SHP77 treated with DMSO at 0.1 percent for 48 hours (cell line): ENCODE results near the gene DDN.

ENCODE experiments used
- DNase-seq: peaks from one replicate; lab custom pipeline; 2025; lab: John Stamatoyannopoulos, UW

Gene DDN

GRCh38 chr12:48966177-48966895, 32.8 kb downstream of the DDN start:
- DNase-seq, result no peak

GRCh38 chr12:48965298-48965838, 33.8 kb downstream of the DDN start:
- DNase-seq, result no peak

DNA sequence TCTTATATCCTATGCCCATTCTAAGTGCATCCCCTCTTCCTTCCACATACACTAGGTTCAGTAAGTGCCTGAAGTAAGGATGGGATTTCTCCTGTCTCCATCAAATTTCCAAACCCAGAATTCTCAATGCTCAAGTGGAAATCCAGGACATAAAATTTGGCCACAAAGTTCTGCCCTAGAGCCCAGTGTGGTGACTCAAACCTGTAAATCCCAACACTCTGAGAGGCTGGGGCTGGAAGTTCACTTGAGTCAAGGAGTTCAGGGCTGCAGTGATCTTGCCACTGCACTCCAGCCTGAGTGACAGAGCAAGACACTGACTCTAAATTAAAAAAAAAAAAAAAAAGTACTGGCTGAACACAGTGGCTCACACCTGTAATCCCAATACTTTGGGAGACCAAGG, 37.4 kb downstream of the DDN start:
- DNase-seq, result no peak

GRCh38 chr12:48961331-48961730, 37.8 kb downstream of the DDN start:
- DNase-seq, result no peak

DNA sequence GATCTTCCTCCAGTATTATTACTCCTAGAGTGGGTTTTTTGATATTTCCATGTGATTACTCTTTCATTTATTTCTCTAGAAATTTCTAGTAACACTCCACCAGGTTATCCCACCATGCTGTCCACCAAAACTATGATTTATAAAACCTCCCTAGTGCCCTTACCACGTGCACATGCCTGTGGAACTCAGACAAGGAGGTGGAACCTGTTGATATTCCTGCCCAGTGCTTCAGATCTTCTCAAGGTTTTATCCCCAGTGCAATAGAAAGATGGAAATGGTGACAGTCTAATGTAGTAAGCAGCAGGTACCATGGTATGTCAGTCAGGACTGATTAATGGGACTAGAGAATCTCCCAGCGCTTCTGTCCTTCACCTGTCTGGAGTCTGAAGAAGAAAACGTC, 38.3 kb downstream of the DDN start:
- no peak for DNase-seq

- DNase-seq, result no peak
Measured at GRCh38 chr12:48958049-48958388, 41.2 kb downstream of the DDN start.

DNA sequence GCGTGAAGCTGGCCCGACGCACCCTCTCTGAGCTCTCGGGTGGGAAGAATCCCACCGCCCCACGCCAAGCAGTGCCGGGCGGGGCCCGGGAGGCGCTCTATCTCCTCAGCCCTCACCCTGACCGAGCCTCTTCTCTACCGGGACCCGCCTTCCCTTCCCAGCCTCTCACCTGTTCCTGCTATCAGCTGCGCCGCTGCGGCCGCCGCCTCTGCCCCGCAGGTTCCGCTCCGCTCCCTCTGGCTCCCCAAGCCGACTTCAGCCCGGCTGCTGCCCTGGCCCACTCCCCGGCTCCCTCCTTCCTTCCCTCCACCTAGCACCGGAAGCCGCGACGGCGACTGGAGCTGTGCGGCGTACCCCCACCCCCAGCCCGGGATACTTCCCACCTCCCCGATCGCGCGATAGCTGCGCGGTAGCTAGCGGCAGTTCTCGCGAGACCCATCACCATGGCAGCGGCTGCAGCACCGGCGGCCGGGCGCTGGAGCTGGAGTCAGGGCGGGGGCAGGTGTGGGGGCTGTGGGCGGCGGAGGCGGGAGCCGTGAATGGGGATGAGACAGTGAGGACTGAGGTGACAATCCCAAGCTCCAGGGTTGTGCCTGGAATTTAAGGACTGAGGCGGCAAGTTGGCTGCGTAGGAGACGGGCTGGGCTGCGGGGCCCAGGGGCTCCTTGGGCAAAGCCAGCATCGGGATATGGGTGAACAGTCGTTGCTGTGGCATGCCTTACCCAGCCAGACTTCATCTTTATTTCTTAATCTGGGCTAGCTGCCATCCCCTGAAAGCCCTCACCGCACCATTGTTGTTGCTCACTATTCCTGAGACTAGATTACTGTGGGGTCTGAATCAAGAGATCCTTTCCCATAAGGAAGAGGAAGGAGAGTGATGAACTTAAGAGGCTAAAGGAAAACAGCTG, 41.8 kb downstream of the DDN start, which contains the start of gene ARF3:
Gene ARF3 (minus strand): TSS at position 347 of the 908 bp plus-strand sequence. CDS start 16,392 bp downstream, outside the sequence.
- peak; percentile 67 for DNase-seq

DNA sequence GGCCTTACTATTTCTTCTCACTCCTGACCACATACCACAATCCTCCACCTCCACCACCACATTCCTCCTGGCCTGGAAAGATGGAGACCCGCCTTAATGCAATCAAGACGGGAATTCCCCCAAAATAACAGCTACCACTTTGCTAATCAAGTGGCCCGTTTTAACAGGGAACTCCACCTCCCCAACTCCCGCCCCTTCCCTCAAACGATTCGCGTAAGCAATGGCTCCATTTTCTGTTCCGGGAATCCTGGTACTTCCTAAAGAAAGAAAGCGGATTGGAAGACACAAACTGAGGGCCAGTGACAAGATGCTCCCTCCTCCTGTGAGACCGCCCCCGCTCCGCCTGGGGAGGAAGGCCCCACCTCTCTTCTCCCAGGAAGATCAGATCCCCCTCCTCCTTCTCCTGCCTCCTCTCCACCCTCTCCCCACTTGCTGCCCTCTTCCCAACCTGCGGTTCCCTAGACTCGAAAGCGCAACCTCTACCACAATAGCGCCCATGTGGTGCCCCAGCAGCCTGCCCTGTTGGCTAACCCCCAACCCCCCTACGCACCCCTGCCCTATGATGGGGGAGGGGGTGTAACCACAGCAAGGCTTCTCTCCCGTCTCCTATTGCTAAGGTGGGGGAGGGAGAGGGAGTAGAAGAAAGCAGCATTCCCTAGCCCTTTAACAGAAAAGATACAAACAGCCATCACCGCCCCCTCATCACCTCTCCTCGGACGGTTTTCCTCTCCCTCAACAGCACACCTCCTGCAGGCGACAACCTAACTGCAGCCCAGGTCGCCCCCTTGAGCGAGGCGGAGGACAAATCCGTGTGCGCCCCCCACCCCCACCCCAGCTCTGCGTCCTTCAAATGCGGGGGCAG, 42.7 kb downstream of the DDN start:
- no peak for DNase-seq

DNA sequence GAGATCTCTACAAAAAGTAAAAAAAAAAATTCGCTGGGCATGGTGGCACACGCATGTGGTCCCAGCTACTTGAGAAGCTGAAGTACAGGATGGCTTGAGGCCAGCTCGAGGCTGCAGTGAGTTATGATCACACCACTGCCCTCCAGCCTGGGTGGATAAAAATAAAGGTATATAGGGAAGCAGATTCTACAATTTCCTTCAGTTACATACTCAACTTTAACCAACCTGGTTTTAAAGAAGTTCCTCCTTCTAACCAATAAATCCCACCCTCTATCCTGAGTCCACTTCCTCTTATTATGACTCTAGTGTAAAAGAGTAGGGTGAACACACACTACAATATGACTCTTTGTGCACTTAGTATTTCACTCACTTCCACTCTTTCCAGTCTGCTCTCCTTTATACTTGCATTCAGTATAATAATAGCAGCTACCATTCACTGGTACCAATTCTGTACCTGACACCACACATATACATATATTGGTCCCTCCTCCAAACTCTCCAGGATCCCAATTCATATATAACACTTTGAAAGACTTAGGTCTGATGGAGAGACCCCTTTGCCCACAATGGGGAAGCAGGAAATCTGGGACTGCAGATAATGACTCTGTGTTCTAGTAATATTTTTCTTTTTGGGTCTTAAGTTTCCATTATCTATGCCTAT, 44.2 kb downstream of the DDN start:
- DNase-seq, result no peak

- DNase-seq, result no peak
Measured at GRCh38 chr12:48954061-48954460, 45.1 kb downstream of the DDN start.

GRCh38 chr12:48952691-48953090, 46.5 kb downstream of the DDN start:
- DNase-seq, result no peak

GRCh38 chr12:48947727-48948126, 51.4 kb downstream of the DDN start:
- no peak for DNase-seq

- no peak for DNase-seq
Measured at GRCh38 chr12:48946943-48947342, 52.2 kb downstream of the DDN start.

- no peak for DNase-seq
Measured at GRCh38 chr12:48946205-48946604, 53.0 kb downstream of the DDN start.
